Panc1 (cell line): ENCODE measurements around the gene TUBA4A. TPM values are rescaled to one million over a fixed set of nuclear protein-coding genes. Genes with fewer than 3 reads are reported as not detected.

ENCODE experiments used
- ATAC-seq: fragments of 200-7000 bp; cut with Tn5 transposase; 2 replicates; pipeline ENCODE4 v1.9.1; 2020; ENCODE audit warnings: mild to moderate bottlenecking, moderate library complexity
- BruUV-seq: library from RNA; stranded (reverse); fragments of 400-500 nt; replicated peaks from 2 replicates; lab custom pipeline; 2021; lab: Mats Ljungman, UMichigan
- CTCF ChIA-PET: fragments of 300-600 bp; sonication (Branson Sonifier 250); formaldehyde crosslinking; loops from one replicate; lab custom pipeline; 2022; ENCODE audit warnings: antibody characterized with exemption; lab: Charles Lee
- POLR2A ChIA-PET: fragments of 300-600 bp; sonication (Branson Sonifier 250); formaldehyde crosslinking; loops from one replicate; lab custom pipeline; 2022; ENCODE audit warnings: antibody characterized with exemption; lab: Charles Lee
- DNase-seq: peaks from one replicate; pipeline ENCODE4 v3.0.0-alpha.2; 2010; ENCODE audit warnings: low read depth, low spot score
- H3K27ac ChIP-seq: 2 replicates; pipeline ENCODE4 v1.5.1; 2011; ENCODE audit warnings: mild to moderate bottlenecking, low read length, inconsistent platforms
- H3K27me3 ChIP-seq: fragments of 200-500 bp; sonication (Bioruptor generic); 2 replicates; pipeline ENCODE4 v1.6.0; 2014; ENCODE audit warnings: low read length, inconsistent platforms; ENCODE audit not compliant: control insufficient read depth, insufficient read depth
- H3K36me3 ChIP-seq: fragments of 200-500 bp; sonication (Bioruptor generic); 2 replicates; pipeline ENCODE4 v1.5.1; 2014; ENCODE audit warnings: inconsistent platforms, mild to moderate bottlenecking, low read length, moderate library complexity; ENCODE audit not compliant: control insufficient read depth, insufficient read depth
- H3K4me1 ChIP-seq: 2 replicates; pipeline ENCODE4 v1.5.1; 2011; ENCODE audit warnings: inconsistent platforms, mild to moderate bottlenecking, low read length, moderate library complexity; ENCODE audit not compliant: control insufficient read depth, insufficient read depth
- H3K4me3 ChIP-seq, 2 experiments: 2 replicates each; pipeline ENCODE4 v1.5.1; 2011 to 2012; ENCODE audit warnings: low read depth in 2 of 2, low read length in 2 of 2, mild to moderate bottlenecking in 2 of 2, inconsistent platforms in 1 of 2, moderate library complexity in 1 of 2
- H3K9me3 ChIP-seq: fragments of 200-500 bp; sonication (Bioruptor generic); 2 replicates; pipeline ENCODE4 v1.5.1; 2014; ENCODE audit warnings: low read depth, mild to moderate bottlenecking, inconsistent platforms, low read length, moderate library complexity; ENCODE audit not compliant: control insufficient read depth, insufficient read depth
- POLR2AphosphoS5 ChIP-seq: IDR thresholded peaks from 2 replicates; pipeline ENCODE4 v1.6.1; 2012; ENCODE audit warnings: mild to moderate bottlenecking, low read depth, low read length, moderate library complexity
- SIN3A ChIP-seq: IDR thresholded peaks from 2 replicates; pipeline ENCODE4 v1.6.1; 2012; ENCODE audit warnings: low read depth, mild to moderate bottlenecking, low read length, moderate library complexity, borderline replicate concordance; ENCODE audit not compliant: insufficient read depth
- TCF7L2 ChIP-seq: IDR thresholded peaks from 2 replicates; pipeline ENCODE4 v1.6.1; 2011; ENCODE audit warnings: mild to moderate bottlenecking, low read depth, low read length, inconsistent platforms
- in situ Hi-C: cut with HindIII; loops from 2 replicates; pipeline ENCODE4 v1.10.0; 2016; ENCODE audit warnings: low sequenced_read_pairs, low pct_unique_long_range_greater_than_20kb
- intact Hi-C: fragments of 100-400 bp; cut with micrococcal nuclease; formaldehyde crosslinking; loops from one replicate; pipeline ENCODE4 v1.10.0; 2022; ENCODE audit not compliant: unreplicated experiment
- total RNA-seq: library from RNA; stranded (reverse); gene quantifications from one replicate; pipeline ENCODE4 v1.2.1, GENCODE V29; 2021; ENCODE audit not compliant: unreplicated experiment
- TF ChIP-seq, protein P1 (sequence below), 2 experiments: IDR thresholded peaks; 2 replicates each; pipeline ENCODE4 v1.6.1; 2011 to 2012; ENCODE audit warnings: low read depth in 2 of 2, control low read depth in 1 of 2, low read length in 1 of 2, mild to moderate bottlenecking in 1 of 2, moderate library complexity in 1 of 2; ENCODE audit not compliant: insufficient read depth in 1 of 2
- TF ChIP-seq, protein P2 (sequence below): fragments of 450-650 bp; IDR thresholded peaks from 2 replicates; pipeline ENCODE4 v1.5.1; 2017; ENCODE audit warnings: mild to moderate bottlenecking

The TUBA4A gene
- total RNA-seq, 1 experiment from 2014 or later, result 12.9 TPM

DNA sequence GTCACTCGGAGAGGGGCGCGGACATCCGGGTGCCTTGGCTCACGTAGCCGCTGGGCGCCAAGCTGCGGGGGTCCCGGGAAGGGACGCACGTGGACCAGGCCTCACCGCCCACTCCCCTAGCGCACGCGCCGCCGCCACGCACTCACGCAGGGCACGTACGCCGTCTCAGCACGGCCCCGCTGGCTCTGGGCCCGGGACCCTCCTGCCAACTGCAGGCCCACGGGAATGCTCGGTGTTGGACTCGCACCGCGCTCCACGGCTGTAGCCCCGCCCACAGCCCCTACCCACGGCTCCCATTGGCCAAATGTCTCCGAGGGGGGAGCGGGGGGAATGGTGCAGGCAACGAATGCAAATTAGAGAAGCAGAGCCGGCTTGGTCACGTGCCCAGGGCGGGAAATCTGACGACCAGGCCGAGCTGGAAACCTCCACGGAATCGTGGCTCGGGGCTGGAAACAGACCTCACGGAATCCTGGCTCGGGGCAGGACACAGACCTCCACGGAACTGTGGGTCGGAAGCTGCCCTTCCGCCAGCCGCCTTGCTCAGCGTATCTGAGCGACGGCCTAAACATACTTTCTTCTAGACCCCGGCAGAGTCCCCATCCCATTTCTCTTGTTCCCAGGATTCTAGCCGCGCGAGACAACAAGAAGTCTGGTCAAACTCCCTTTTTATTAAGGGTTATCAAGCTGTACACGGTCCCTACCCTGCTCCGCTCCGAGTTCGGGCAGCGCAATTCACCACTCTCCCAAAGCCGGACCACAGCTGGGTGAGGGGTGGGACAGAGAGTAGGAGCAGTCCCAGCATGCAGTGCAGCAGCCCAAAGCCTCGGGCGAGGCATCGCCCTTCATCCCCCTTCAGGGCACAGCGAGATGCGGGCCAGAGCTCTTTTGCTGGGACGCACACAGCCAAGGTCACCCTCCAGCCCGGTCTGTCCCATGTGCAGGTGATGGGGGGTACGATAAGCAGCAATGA, 34.7 kb downstream of the TUBA4A start, which contains the start of gene ABCB6:
Gene ABCB6 (minus strand): TSS at position 227 of the 970 bp plus-strand sequence. CDS start 285 bp downstream, outside the sequence.
- Histone ChIP-seq H3K4me3 (peak within 1 kb of the TSS; percentile 59 to 67), H3K4me1 (peaks cover 10% of the 10 kb centered on the region), H3K36me3 (0 out of 2 replicates have a peak, but pooled peaks cover 2% of the 10 kb centered on the region), H3K9me3 (no peaks in the 10 kb centered on the region), H3K27me3 (no peaks in the 10 kb centered on the region), H3K27ac (peak within 1 kb of the TSS; percentile 77)
- intact Hi-C loops (loop anchor here (10.0 kb wide), 1 partner anchor 54 kb away; the partner anchor contains the start of gene NHEJ1), in situ Hi-C loops (no loop called here)
- ChIA-PET POLR2A (interaction anchor here (0.6 kb wide), 1 partner anchor 29 kb away, joined by 3 read pairs; no protein-coding TSS in a partner anchor), CTCF (no interaction called here)
- DNase-seq, result peak; percentile 52
- peak; percentile 83 for ATAC-seq
- no peak for TF ChIP-seq TCF7L2
- TF ChIP-seq POLR2AphosphoS5, result peak; percentile 82
- no peak for TF ChIP-seq SIN3A
- TF ChIP-seq, protein P1, sequence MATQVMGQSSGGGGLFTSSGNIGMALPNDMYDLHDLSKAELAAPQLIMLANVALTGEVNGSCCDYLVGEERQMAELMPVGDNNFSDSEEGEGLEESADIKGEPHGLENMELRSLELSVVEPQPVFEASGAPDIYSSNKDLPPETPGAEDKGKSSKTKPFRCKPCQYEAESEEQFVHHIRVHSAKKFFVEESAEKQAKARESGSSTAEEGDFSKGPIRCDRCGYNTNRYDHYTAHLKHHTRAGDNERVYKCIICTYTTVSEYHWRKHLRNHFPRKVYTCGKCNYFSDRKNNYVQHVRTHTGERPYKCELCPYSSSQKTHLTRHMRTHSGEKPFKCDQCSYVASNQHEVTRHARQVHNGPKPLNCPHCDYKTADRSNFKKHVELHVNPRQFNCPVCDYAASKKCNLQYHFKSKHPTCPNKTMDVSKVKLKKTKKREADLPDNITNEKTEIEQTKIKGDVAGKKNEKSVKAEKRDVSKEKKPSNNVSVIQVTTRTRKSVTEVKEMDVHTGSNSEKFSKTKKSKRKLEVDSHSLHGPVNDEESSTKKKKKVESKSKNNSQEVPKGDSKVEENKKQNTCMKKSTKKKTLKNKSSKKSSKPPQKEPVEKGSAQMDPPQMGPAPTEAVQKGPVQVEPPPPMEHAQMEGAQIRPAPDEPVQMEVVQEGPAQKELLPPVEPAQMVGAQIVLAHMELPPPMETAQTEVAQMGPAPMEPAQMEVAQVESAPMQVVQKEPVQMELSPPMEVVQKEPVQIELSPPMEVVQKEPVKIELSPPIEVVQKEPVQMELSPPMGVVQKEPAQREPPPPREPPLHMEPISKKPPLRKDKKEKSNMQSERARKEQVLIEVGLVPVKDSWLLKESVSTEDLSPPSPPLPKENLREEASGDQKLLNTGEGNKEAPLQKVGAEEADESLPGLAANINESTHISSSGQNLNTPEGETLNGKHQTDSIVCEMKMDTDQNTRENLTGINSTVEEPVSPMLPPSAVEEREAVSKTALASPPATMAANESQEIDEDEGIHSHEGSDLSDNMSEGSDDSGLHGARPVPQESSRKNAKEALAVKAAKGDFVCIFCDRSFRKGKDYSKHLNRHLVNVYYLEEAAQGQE (IDR thresholded peaks at IDR 0.05; ENCODE audit: insufficient read depth in 1 of 2, low read depth in 2 of 2, low read length in 1 of 2), result no peak; a peak in 1 of 4 replicates
- no TSS peak for BruUV-seq

DNA sequence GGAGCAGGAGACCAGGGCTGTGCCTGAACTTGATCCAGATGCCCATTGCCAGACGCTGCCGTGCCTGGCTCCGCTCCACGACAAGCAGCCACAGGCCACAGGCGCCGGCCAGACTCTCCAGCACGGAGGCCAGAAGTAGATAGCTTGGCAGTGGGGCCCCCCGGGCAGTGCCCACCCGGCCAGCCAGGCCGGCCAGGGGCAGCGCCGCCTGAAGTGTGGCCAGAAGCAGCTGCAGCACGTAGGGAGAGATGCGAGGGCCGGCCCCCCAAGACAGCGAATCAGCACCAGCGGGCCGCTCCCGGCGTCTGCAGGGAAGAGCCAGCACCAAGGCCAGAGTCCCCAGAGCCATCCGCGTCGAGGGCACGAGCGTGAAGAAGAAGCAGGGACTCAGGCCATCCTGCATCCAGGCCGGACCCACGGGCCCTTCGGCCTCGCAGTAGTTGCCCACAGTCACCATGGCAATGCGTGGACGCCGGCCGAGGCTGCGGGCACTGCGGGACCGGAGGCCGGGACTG, 35.4 kb downstream of the TUBA4A start:
- Histone ChIP-seq H3K4me1 (peaks cover 10% of the 10 kb centered on the region), H3K9me3 (no peaks in the 10 kb centered on the region), H3K27ac (peak overlapping the region; percentile 77), H3K36me3 (0 out of 2 replicates have a peak, but pooled peaks cover 2% of the 10 kb centered on the region), H3K4me3 (peak overlapping the region; percentile 59 to 67), H3K27me3 (no peaks in the 10 kb centered on the region)
- TF ChIP-seq POLR2AphosphoS5 (no peak), TCF7L2 (no peak), SIN3A (0 out of 2 replicates have a peak, but pooled peaks have one; percentile 63)
- TF ChIP-seq, protein P1 (IDR thresholded peaks at IDR 0.05; ENCODE audit: insufficient read depth in 1 of 2, low read depth in 2 of 2, low read length in 1 of 2), result peak; percentile 89 to 91
- TF ChIP-seq, protein P2, sequence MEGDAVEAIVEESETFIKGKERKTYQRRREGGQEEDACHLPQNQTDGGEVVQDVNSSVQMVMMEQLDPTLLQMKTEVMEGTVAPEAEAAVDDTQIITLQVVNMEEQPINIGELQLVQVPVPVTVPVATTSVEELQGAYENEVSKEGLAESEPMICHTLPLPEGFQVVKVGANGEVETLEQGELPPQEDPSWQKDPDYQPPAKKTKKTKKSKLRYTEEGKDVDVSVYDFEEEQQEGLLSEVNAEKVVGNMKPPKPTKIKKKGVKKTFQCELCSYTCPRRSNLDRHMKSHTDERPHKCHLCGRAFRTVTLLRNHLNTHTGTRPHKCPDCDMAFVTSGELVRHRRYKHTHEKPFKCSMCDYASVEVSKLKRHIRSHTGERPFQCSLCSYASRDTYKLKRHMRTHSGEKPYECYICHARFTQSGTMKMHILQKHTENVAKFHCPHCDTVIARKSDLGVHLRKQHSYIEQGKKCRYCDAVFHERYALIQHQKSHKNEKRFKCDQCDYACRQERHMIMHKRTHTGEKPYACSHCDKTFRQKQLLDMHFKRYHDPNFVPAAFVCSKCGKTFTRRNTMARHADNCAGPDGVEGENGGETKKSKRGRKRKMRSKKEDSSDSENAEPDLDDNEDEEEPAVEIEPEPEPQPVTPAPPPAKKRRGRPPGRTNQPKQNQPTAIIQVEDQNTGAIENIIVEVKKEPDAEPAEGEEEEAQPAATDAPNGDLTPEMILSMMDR, result no peak
- POLR2A ChIA-PET, result no interaction called here
- DNase-seq (no peak), ATAC-seq (peak; percentile 89)
- intact Hi-C loops, result loop anchor here (10.0 kb wide), 1 partner anchor 53 kb away; the partner anchor contains the start of gene NHEJ1
- CTCF ChIA-PET, result interaction anchor here (0.8 kb wide), 1 partner anchor 31 kb away, joined by 6 read pairs; no protein-coding TSS in a partner anchor
- in situ Hi-C loops, result no loop called here
- no TSS peak for BruUV-seq
